Hematopoietic multipotent progenitor cell treated with erythropoietin and hydrocortisone succinate and interleukin-3 and kit ligand, for 15 days (in vitro differentiated cells): ENCODE data around the gene SNX20.

ENCODE experiments used
- DNase-seq: peaks from one replicate; pipeline ENCODE4 v3.0.0-alpha.2; 2015; ENCODE audit warnings: low spot score

The SNX20 gene

DNA sequence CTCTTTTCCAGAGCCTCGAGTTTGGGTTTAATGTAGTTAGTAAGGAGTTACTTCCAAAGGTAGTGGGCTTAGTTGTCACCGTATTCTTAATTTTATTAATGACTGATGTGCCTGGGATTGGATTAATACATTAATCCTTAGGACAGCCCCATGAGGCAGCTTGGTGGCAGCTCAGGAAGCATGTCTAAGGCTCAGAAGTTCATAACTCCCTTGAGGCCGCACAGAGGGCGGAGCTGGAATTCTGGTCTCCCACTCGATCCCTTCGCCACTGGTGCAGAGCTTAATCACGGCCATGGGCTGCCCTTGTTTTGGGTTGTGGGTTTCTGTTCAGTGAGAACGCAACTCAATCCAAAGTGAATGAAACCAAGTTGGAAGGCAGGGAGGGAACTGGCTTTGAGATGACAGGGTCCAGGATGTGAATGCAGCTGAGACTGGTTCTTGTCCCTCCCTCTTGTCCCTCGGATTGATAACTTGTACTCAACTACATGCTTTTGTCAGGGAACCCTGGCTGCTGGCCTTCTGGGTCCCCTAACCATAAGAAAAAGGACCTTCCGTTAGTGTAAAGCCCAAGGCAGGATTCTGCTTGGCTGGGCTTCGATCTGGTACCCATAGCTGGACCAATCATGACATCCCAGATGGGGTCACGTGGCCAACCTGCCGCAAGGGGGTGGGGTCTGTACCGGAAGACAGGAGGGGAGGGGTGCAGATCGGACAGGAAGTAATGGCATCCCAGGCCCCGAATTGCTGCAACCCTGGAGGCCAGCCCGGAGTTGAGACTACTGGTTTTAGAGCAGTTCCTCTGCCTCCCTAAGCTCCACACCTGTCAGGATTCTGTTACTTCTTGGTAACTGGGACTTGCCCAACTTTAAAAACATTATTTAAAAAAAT, 45.4 kb downstream of the SNX20 start:
- no peak for DNase-seq

DNA sequence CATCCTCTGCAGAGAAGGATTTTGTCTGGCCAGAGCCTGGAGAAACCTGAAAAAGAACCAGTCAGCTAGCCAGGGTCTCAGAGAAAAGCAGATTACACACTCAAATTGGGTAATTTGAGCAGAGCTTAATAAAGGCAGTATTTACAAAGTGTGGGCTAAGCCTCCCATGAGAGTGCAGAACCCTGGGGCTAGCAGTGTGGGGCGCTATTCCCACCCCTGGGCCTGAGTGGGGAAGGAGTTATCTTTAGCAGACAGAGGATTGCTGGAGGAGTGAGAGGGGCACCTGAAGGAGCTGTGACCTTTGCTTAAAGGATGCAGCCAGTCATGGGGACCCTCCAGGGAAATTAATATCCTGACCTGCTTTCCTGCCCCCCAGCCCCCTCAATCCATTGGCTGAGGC, 46.2 kb downstream of the SNX20 start:
- DNase-seq: no peak

GRCh38 chr16:50634090-50634489, 47.0 kb downstream of the SNX20 start:
- DNase-seq: no peak

DNA sequence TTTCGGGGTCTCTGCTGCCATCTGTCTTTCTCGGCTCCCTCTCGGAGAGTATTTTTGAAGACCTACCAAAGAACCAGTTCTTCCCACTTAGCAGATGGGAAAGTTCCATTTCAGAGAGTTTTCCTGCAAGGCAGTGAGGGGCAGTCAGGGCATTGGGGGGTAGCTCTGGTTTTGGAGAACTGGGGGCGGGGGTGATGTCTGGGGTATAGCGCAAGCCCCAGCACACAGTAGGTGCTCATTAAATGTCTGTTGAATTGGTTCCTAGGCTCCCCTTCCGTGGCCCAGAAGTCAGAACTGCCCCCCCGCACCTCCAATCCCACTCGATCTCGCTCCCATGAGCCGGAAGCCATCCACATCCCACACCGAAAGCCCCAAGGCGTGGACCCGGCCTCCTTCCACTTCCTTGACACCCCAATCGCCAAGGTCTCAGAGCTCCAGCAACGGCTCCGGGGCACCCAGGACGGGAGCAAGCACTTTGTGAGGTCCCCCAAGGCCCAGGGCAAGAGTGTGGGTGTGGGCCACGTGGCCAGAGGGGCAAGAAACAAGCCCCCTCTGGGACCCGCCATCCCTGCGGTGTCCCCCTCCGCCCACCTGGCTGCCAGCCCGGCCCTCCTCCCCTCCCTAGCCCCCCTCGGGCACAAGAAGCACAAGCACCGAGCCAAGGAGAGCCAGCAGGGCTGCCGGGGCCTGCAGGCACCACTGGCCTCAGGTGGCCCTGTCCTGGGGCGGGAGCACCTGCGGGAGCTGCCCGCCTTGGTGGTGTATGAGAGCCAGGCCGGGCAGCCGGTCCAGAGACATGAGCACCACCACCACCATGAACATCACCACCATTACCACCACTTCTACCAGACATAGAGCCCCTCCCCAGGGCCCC, 47.9 kb downstream of the SNX20 start:
- DNase-seq: no peak

GRCh38 chr16:50631985-50632576, 49.0 kb downstream of the SNX20 start:
- DNase-seq: no peak

GRCh38 chr16:50631249-50631984, 49.7 kb downstream of the SNX20 start:
- no peak for DNase-seq

DNA sequence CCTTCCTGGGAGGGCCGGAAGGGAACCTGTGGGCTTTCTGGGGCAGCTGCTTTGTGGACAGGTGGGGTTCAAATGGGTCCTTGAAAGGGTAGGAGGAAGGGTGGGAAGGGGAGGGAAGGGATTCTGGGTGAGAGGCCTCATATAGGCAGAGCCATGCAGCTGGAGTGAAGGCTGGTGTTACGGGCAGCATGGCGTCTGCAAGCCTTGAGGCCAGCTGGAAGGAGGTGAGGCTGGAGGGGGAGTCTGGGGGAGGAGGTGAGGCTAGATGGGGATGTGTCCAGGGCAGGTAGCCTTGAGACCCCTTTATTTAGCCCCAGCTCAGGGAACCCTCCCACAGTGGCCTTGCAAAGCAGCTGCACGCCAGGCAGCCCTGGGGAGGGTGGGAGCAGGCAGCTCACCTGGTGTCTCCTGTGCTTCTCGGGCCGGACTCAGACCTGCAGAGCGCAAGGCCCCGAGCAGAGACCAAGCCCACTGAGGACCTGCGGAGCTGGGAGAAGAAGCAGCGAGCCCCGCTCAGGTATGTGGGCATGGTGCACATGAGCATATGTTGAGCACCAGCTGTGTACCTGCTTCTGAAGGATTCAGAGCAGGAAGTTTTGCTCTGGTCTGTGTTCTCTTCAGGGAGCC, 50.6 kb downstream of the SNX20 start:
- DNase-seq: no peak

DNA sequence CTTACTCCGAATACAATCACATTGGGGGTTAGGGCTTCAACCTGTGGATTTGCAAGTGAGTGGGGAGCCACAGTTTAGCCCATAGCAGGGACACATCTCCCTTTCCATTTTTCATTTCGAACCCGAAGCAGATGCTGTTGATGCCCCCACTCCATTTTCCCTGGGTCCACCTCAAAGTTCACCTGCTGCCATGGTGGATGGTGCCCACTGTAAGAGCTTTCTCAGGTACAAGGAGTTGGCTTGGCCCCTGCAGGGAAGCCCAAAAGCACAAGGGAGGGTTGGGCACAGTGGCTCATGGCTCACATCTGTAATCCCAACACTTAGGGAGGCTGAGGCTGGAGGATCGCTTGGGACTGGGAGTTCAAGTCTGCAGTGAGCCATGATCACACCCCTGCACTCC, 51.8 kb downstream of the SNX20 start:
- no peak for DNase-seq

GRCh38 chr16:50628156-50628802, 52.8 kb downstream of the SNX20 start:
- DNase-seq: no peak

GRCh38 chr16:50627419-50627818, 53.7 kb downstream of the SNX20 start:
- no peak for DNase-seq

GRCh38 chr16:50626868-50627267, 54.2 kb downstream of the SNX20 start:
- no peak for DNase-seq

DNA sequence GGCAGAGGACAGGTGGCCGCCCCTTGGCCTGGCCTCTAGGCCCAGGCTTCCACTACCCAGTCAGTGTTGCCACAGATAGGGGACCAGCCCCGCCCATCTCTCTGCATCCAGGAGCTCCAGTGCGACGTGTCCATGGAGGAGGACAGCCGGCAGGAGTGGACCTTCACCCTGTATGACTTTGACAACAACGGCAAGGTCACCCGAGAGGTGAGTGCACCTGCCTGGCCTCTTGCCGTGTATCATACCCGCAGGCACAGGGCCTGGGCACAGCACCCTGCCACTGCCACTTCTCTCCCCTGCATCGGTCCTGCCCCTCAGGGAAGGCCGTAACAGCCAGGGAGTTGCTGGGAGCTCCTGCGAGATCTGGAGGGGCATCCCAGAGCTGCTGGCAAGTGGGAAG, 55.7 kb downstream of the SNX20 start:
- DNase-seq: no peak

DNA sequence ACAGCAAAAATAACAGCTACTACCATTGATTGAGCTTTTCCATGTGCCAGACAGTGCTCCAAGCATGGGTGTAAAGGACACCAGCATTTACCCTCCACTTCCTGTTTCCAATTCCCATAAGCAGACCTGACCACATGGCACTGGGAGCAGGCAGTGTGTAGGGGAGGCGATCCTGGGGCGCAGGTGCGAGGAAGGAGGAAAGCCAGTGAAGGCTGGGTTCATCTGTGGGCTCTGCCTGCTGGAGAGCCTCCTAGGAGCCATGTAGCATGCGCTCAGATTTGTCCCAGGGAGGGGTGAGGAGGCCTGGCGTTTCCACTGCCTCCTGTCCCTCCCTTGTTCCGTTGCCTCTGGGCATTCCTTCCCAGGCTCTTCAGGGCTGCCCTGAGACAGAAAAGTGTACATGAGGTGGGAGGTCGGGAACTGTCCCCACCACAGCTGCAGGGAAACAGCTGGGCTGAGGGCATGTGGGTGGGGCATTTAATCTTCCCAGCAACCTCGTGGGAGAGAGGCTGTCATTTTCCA, 56.6 kb downstream of the SNX20 start:
- DNase-seq: no peak

DNA sequence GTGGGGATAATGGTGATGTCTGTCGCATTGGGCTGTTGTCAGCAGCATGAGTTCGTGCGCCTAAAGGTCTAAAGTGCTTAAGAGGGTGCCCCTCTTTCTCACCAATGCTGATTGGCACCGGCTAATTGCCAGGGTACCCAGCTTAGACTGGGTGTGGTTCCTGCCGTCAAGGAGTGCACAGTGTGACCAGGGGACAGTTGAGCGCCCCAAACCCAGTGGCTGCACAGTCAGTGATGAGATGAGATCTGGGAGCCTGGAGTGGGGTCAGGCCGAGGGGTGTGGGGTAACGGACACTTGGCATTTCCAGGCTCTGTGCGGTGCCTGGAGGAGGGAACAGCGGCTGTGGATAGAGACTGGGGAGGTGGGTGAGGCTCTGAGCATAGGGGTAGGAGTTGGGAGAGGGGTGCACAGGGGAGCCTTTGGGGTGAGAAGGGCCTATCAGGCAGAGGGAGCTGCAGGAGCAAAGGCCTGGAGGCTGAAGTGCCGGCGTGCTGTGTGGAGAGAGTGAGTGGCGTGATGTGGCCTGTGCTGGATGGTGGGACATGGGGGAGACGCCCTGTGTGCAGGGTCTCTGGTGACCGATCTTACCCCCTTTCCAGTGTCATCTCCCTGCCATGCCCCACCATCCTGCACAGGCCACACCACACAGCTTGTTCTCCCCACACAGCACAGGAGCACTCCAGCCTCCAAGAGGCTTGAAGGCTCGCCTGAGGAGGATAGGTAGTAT, 58.3 kb downstream of the SNX20 start:
- no peak for DNase-seq

GRCh38 chr16:50622029-50622428, 59.1 kb downstream of the SNX20 start:
- DNase-seq: no peak
